GM18498 (cell line): ENCODE data around the gene CELF3.
"Not testable (repeated sequence)": the region's sequence is repeated elsewhere in the genome, so short reads cannot be mapped to it uniquely, and the experiment has no call there.

Experiments used
- ATAC-seq: cut with Tn5 transposase; IDR thresholded peaks from one replicate; pipeline ENCODE4 v1.9.1; 2021; ENCODE audit warnings: mild to moderate bottlenecking, moderate library complexity; ENCODE audit not compliant: unreplicated experiment

The CELF3 gene

DNA sequence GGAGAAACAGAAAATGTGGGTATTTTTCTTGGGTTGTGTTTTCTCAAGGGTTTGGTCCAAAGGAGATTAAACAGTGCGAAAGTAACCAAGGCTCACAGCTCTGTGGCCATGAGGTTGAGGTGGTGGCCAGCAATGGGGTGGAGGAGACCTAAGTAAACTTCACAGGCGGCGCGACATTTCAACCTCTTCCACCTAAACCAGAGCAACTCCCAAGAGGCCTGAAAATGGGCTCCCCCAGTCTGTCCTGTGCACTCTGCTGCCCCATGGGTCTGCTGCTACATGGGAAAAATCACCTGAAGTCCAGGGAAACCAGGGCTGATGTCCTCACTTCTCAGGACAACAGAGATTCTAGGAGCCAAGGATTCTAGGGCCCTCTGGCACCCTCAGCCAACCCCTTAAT is 12.4 kb downstream of the CELF3 start:
- no peak for ATAC-seq

DNA sequence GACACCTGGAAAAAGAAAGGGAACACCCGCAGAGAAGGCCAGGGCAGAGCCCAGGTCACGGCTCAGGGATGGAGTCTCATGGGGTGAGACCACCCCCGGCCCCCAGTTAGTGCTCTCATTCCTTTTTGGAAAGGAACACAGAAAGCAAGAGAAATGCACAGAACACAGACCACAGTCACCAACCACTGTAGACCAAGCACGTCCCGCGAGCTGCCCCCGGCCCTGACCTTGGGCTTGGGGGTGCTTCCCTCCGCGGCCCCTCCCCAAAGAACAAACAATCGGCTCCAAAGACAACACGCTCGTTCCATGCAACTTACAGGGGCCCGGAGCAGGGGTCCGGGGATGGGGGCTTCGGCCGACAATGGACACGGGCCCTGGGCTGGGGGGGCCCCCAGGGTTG is 12.8 kb downstream of the CELF3 start:
- ATAC-seq, result no peak

DNA sequence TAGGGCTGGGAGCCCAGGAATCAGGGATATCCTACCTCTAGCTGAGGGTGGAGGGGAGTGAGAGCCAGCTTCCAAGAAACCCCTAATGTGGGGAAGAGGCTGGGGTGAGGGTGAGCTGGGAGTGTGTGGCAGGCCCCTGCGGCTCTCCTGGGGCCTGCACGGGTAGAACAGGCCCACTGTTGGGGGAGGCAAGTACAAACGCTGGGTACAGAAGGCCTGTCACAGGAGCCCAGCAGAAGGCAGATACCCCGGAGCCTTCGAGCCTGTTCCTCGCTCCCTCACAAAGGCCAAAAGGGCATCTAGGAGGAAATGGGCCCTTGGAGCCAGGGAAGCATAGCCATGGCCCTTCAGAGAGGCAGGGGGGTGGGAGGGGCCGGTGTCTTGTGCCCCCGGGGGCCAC is 13.7 kb downstream of the CELF3 start:
- ATAC-seq, result no peak

GRCh38 chr1:151701515-151701914 is 15.1 kb downstream of the CELF3 start:
- ATAC-seq, result no peak

DNA sequence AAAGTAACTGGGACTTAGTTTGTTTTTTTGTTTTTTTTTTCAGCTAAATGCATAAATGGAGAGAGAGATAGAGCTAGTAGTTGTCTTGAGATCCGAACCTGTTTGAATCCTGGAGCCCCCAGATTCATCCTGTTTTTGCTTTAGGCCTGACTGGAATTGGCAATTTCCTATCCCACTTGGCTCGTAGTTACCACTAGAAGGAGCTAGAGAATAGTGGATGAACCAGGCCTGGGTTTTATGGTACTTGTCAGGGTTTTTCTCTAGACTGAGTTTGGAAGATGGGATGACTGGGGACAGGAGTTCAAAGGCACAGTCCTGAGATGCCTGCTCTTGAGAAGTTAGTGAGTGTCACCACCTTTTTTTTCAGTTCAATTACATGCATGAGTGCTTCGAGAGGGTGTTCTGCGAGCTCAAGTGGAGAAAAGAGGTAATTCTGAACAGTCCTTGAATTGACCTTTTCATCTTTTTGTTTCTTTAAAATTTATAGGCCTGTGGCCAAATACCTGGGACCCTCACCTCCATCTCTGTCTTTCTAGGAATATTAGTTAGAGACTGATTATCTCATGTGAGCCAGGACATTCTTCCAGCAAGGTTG is 23.4 kb downstream of the CELF3 start:
- no peak for ATAC-seq

DNA sequence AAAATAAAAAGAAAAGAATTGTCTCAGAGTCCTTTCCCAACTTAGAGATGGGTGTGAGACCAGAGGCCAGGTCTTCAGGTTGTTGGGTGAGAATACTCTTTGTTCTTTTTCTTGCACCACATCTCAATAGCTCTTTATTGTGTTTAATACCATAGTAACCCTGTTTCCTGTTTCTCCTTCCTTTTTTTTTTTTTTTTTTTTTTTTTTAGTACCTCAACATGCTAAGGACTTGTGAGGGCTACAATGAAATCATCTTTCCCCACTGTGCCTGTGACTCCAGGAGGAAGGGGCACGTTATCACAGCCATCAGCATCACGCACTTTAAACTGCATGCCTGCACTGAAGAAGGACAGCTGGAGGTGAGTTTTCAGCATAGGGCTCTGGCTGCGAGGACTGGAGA is 24.4 kb downstream of the CELF3 start:
- ATAC-seq, result no peak

DNA sequence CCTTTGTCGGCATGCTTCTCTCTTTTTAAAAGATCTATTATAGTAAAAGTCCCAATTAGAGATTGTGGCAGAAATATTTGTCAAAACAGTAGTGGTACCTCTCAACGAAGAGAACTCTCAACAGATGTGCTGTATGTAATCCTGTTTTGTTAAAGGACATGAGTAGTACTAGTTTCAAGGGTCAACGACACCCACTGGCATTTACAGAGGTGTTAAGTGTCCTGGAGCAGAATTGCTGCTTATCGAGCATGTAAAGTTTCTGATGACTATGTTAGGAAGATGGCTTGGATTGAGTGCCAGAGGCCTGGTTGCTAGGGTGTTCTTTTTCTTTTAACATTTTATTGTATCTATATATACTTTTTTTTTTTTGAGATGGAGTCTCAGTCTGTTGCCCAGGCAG is 27.1 kb downstream of the CELF3 start:
- ATAC-seq, result no peak

DNA sequence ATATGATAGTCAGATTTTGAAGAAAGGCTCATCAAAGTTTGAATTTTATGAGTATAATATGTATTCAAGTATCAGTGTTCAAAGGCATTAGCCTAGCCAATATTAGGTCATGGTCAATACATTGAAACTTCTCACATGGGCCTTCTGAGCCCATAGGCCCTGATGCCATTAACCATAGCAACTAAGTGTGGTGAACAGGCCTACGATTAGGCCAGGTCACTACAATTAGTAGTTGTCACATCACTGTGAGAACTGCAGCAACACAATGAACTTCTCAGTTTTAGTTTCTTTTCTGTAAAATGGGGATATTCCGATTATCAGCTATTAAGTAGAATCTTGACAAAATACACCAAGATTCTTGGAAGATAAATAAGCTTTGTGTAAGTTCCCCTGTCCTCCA is 30.0 kb downstream of the CELF3 start:
- ATAC-seq, result no peak

DNA sequence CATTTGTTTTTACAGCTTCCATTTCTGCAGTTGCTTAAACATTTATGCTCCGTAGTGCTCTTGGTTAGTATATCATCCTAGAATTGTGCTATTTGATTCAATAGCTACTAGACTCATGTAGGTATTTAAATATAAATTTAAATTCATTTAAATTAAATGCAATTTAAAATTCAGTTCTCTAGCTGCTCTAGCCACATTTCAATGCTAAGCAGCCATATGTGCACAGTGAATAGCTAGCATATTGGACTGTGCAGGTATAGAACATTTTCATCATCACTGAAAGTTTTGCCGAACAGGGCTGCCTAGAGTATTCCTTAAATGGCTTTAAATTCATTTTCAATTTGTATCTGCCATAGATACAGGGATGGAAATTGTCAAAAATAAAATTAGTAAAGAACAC is 32.5 kb downstream of the CELF3 start:
- no peak for ATAC-seq

DNA sequence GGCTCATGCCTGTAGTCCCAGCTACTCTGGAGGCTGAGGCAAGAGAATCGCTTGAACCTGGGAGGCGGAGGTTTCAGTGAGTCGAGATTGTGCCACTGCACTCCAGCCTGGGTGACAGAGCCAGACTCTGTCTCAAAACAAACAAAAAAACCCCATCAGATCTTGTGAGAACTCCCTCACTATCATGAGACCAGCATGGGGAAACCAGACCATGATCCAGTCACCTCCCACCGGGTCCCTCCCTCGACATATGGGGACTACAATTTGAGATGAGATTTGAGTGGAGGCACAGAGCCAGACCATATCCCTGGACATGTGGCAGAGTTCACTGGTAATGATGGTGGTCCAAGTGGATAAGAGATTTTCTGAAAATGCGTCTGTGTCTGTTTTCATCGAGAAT is 33.7 kb downstream of the CELF3 start:
- ATAC-seq, result not testable (repeated sequence)

DNA sequence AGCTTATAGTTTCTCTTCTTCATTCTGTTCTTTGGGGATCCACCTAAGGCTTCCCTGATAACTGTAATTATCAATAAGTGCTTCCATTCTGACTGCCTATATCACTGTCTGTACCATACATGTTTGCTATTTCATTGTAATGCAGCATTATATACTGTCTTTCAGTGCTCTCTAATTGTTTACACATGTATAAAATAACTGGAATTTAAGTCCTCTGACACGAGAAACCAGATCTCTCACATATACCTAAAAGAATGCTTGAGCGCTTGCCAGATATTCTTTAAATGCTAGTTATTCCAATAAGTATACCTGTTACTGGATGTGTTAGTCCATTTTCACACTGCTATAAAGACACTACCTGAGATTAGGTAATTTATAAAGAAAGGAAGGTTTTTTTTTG is 34.7 kb downstream of the CELF3 start:
- ATAC-seq, result no peak

- ATAC-seq, result no peak
Measured at GRCh38 chr1:151680826-151681225, 35.8 kb downstream of the CELF3 start.

- ATAC-seq, result no peak
Measured at GRCh38 chr1:151680391-151680790, 36.2 kb downstream of the CELF3 start.

DNA sequence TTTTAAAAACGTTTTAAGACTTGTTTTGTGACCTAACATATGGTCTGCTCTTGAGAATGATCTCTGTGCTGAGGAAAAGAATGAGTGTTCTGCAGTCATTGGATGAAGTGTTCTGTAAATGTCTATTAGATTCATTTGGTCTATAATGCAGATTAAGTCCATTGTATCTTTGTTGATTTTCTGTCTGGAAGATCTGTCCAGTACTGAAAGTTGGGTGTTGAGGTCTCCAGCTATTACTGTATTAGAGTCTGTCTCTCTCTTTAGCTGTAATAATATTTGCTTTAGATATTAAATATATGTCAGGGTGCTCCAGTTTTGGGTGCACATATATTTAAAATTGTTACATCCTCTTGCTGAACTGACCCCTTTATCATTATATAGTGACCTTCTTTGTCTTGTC is 43.2 kb downstream of the CELF3 start:
- ATAC-seq, result no peak

- ATAC-seq, result not testable (repeated sequence)
Measured at GRCh38 chr1:151670036-151670675, 46.4 kb downstream of the CELF3 start.

DNA sequence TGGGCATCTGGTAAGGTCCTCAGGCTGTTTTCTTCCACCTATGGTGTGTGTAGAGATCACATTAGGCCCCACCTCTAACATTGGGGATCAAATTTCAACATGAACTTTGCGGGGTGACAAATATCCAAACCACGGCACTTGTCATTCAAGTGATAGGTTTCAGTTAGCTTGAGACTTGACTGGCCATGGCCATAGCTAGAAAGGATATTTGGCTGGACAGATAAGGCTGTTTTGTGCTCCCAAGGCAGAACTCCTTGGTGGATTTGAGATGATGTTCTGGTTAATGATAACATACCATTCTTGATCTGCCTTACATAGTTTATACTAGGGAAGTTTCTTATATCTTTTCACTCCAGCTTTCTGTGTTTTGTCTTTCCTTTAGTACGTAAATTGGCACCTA is 48.5 kb downstream of the CELF3 start:
- ATAC-seq, result no peak

- ATAC-seq, result no peak
Measured at GRCh38 chr1:151661751-151662150, 54.9 kb downstream of the CELF3 start.

DNA sequence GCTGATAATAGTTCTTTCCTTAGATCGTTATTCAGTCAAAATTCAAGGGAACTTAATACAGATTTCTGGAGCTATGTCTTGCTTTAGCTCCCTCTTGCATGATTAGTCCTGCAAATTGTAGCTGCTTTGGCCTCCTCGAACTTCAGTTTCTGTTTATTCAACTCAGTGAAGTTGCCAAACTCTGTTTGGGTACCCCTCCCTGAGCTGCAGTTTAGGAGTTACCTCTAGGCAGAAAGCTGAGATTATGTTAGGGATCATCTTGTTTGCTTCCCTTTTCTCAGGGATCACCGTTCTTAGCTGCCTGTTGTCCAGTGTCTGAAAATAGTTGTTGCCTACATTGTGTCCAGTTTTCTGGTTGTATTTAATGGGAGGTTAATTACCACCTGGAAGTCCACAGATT is 61.2 kb downstream of the CELF3 start:
- no peak for ATAC-seq

GRCh38 chr1:151653397-151653796 is 63.2 kb downstream of the CELF3 start:
- no peak for ATAC-seq
